ENCODE measurements around the gene PID1.

- TF ChIP-seq POLR2A (IDR thresholded peaks at IDR 0.05; ENCODE audit: low read depth, low read length) (no peak), TAF1 (IDR thresholded peaks at IDR 0.05; ENCODE audit: low read depth, low read length) (no peak), POLR2AphosphoS5 (IDR thresholded peaks at IDR 0.05; ENCODE audit: low read depth, low read length) (no peak), SPI1 (IDR thresholded peaks at IDR 0.05; ENCODE audit: low read depth, low read length) (no peak), PAX5 (IDR thresholded peaks at IDR 0.05; ENCODE audit: insufficient read depth, low read length, severe bottlenecking) (no peak)
Measured at GRCh38 chr2:229118927-229119326, 152.2 kb downstream of the PID1 start.

Data from GM12891 (cell line).